Measurements from ENCODE around the gene PDS5B. TPM values are rescaled to one million over a fixed set of nuclear protein-coding genes. Genes with fewer than 3 reads are reported as not detected.
"Not testable (repeated sequence)": the region's sequence is repeated elsewhere in the genome, so short reads cannot be mapped to it uniquely, and the experiment has no call there.

PDS5B gene
- total RNA-seq, 4 donors from 2014 or later, result 48.8 to 77.1 (median 52.7) TPM

- no peak for DNase-seq (ENCODE audit: low spot score in 2 of 2)
- no peaks in the 10 kb centered on the region for H3K27me3 ChIP-seq
- no peak overlapping the region for H3K27ac ChIP-seq
- H3K4me3 ChIP-seq, result no peak overlapping the region
- WGBS, 2 donors, result 75 to 80% methylated on average over 2 of the region's 2 CpGs
- H3K4me1 ChIP-seq, result no peaks in the 10 kb centered on the region
- TF ChIP-seq POLR2A (IDR thresholded peaks at IDR 0.05) (no peak), EP300 (IDR thresholded peaks at IDR 0.05) (no peak), CTCF (IDR thresholded peaks at IDR 0.05) (no peak)
- peaks cover 0 to 5% (median 0%) of the 10 kb centered on the region in 4 donors for H3K9me3 ChIP-seq
- peaks cover 0 to 38% (median 0%) of the 10 kb centered on the region in 3 donors for H3K36me3 ChIP-seq
Observed at GRCh38 chr13:32720026-32720425, 133.8 kb downstream of the PDS5B start.

GRCh38 chr13:32721131-32722034 is 135.1 kb downstream of the PDS5B start:
- not testable (repeated sequence) for H3K9me3 ChIP-seq; H3K4me3 ChIP-seq; H3K4me1 ChIP-seq; H3K27ac ChIP-seq; DNase-seq (ENCODE audit: low spot score in 2 of 2); H3K27me3 ChIP-seq
- WGBS, 2 donors, result 92 to 94% methylated on average over 29 to 53 of the region's 58 CpGs
- H3K36me3 ChIP-seq, result peaks cover 0 to 30% (median 0%) of the 10 kb centered on the region in 3 donors

- Histone ChIP-seq H3K27ac (no peak overlapping the region), H3K27me3 (no peaks in the 10 kb centered on the region), H3K36me3 (peaks cover 0 to 26% (median 0%) of the 10 kb centered on the region in 3 donors), H3K4me3 (no peak overlapping the region), H3K9me3 (peaks cover 0 to 5% (median 0%) of the 10 kb centered on the region in 4 donors), H3K4me1 (peaks cover 0 to 5% (median 0%) of the 10 kb centered on the region in 4 donors)
- TF ChIP-seq CTCF (IDR thresholded peaks at IDR 0.05), result no peak
- no peak for TF ChIP-seq POLR2A (IDR thresholded peaks at IDR 0.05)
- TF ChIP-seq EP300 (IDR thresholded peaks at IDR 0.05), result no peak
- DNase-seq (ENCODE audit: low spot score in 2 of 2), result no peak
- 95 to 98% methylated on average over 2 of the region's 2 CpGs for WGBS, 2 donors
Observed at GRCh38 chr13:32722340-32722739, 136.1 kb downstream of the PDS5B start.

GRCh38 chr13:32723987-32724386 is 137.7 kb downstream of the PDS5B start:
- Histone ChIP-seq H3K4me1 (peaks cover 0 to 5% (median 0%) of the 10 kb centered on the region in 4 donors), H3K9me3 (peaks cover 0 to 5% (median 0%) of the 10 kb centered on the region in 4 donors), H3K27me3 (no peaks in the 10 kb centered on the region), H3K27ac (no peak overlapping the region), H3K4me3 (no peak overlapping the region), H3K36me3 (peaks cover 0 to 22% (median 0%) of the 10 kb centered on the region in 3 donors)
- TF ChIP-seq EP300 (IDR thresholded peaks at IDR 0.05) (no peak), CTCF (IDR thresholded peaks at IDR 0.05) (no peak), POLR2A (IDR thresholded peaks at IDR 0.05) (no peak)
- DNase-seq (ENCODE audit: low spot score in 2 of 2), result no peak
- WGBS, 2 donors, result 49 to 54% methylated on average over 3 of the region's 3 CpGs

GRCh38 chr13:32726374-32727037 is 140.3 kb downstream of the PDS5B start:
- H3K36me3 ChIP-seq, result peaks cover 0 to 16% (median 0%) of the 10 kb centered on the region in 3 donors
- H3K4me1 ChIP-seq, result peaks cover 0 to 11% (median 0%) of the 10 kb centered on the region in 4 donors
- no peaks in the 10 kb centered on the region for H3K27me3 ChIP-seq
- no peak overlapping the region for H3K27ac ChIP-seq
- peaks cover 0 to 11% (median 2%) of the 10 kb centered on the region in 4 donors for H3K9me3 ChIP-seq
- no peak for DNase-seq (ENCODE audit: low spot score in 2 of 2)
- H3K4me3 ChIP-seq, result no peak overlapping the region
- 89 to 91% methylated on average over 4 of the region's 4 CpGs for WGBS, 2 donors
- TF ChIP-seq POLR2A (IDR thresholded peaks at IDR 0.05), result no peak
- TF ChIP-seq CTCF (IDR thresholded peaks at IDR 0.05), result no peak
- no peak for TF ChIP-seq EP300 (IDR thresholded peaks at IDR 0.05)

All from tibial nerve (tissue), 4 donors.